T-helper 1 cell (primary cell): ENCODE measurements around the gene PROSER1.
A peak's percentile ranks its signal among the peaks of the same experiment; 100 is the strongest.
"Not testable (repeated sequence)": the region's sequence is repeated elsewhere in the genome, so short reads cannot be mapped to it uniquely, and the experiment has no call there.

Experiments
- DNase-seq, 5 donors: peaks; one replicate each; pipeline ENCODE4 v3.0.0-alpha.2; 2012 to 2020

Gene PROSER1

DNA sequence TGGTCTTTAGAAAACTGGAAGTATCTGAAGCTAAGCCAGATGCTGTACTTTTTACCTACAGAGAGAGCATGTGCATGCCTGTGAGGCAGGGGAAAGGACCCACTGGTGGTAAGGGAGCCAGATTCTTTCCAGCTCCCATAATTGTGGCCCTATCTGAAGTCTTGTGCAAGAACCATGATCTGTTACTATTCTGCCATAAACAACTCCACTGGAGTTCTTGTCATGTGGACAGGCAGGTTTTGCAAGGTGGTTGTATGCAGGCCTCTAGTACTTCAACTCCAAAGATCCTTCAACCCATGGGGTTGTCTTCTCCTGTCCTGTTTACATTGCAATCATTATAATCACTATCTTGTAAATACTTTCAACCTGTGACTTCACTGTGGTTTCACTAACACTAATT is 14.1 kb downstream of the PROSER1 start:
- DNase-seq = no peak

DNA sequence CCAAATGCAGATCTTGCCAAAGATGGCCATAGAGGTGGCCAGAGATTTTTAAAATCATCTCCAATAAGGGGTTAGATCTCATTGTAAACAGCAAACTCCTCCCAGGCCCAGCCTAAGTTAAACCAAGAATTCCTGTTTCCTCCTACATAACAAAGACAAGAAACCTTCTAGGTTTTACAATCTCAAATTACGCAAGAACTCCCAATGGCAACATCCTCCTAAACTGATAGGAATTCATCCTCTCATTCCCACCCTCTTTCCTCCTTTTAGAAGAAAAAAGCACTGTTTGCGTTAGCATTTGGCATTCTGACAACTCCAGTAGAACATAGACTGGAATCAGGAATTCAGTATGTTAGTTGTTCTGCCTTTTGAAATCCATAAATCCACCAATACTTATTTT is 14.6 kb downstream of the PROSER1 start:
- no peak for DNase-seq

DNA sequence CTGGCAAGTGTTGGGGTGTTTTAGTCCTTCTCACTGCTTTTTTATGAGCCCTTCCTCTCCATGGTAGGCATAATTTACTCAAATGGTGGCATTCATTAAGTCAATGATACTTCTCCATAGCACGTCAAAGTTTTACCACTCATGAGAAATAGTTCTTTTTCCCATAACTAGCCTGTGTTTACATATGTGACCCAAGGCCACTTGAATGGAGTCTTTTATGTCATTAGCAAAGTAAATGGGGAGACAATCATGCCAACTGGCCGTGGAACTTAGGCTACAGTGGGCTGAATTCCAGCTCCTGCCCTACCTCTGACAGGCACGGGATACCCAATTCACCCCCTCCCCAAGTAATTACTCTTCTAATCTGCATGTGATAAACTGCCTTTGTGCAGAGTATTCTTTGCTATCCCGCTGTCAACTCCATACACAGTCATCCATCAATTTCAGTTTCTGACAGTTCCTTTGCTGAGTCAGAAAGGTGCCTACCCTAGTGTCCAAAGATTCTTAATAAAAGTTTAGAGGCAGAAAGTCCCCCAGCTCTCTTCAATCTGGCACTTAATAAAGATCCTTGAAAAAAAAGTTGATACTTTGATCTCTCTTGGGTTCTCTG is 16.9 kb downstream of the PROSER1 start:
- DNase-seq = no peak

DNA sequence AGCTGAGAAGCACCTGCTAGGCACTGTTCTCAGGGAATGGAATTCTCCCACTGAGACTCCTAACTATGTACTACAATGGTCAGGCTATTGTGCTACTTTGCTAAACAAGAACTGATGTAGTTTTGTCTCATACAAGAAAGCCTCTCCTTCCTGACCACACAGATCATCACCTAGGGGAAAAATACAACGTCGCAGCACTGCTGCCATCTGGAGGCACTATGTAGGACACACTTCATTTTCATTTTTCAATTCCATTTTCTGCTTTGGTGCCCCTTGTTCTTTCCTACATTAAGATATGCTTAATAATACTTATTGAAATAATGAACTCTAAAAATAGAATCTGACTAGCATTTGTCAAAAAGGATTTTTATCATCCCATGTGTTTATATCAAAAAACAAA is 21.1 kb downstream of the PROSER1 start:
- DNase-seq = peak in 1 of 5 donors; percentile 38

DNA sequence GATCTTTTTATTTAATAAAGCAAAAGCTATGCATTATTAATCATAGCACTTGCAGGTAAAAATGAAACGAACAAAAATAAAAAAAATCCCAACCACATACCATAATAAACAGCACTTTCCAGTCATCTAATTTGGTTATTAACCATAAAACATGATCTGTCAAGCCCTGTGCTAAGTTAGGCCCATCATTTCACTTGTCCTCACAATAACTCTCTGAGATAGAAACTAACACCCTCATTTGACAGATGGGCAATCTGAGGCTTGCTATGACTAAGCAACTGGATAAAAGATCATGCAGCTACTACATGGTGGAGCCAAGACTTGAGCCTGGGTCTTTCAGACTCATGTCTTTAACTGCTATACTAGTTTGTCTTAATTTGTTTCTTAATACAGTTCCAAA is 21.8 kb downstream of the PROSER1 start:
- peak in 1 of 5 donors; percentile 35 for DNase-seq

DNA sequence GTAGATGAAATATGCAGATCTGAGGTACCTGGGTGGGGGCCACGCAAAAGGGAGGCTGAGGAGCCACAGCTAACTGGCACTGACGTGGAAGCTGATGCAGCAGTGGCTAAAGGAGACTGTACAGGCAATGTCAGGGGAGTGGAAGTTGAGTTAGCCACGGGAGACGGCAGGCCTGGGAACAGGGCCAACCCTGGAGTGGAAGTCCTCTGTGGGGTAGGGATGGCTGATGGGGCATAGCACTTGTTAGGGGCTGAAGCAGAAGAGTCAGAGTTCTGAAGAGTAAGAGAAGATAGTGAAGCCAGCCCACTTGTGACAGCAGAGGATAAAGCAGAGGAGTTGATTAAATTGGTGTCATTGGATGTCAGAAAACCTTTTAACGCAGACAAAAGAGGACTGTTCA is 24.4 kb downstream of the PROSER1 start:
- no peak for DNase-seq

DNA sequence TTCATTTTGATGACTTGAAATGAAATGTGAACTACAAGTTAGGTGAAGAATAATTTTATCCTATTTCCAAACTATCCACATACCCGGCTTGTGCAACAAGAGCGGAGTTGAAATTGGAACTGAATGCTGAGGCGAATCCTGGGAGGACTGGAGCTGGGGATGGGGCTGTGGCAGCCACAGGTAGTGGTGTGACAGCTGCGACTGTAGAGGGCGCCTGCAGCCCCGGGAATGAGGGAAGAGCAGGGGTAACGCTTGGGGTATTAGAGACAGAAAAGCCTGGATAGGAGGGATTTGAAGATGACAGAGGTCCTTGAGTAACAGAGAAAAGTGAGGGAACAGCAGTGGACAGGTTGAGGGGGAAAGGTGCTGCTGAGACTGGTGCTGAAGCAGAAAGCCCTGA is 25.3 kb downstream of the PROSER1 start:
- DNase-seq = no peak

DNA sequence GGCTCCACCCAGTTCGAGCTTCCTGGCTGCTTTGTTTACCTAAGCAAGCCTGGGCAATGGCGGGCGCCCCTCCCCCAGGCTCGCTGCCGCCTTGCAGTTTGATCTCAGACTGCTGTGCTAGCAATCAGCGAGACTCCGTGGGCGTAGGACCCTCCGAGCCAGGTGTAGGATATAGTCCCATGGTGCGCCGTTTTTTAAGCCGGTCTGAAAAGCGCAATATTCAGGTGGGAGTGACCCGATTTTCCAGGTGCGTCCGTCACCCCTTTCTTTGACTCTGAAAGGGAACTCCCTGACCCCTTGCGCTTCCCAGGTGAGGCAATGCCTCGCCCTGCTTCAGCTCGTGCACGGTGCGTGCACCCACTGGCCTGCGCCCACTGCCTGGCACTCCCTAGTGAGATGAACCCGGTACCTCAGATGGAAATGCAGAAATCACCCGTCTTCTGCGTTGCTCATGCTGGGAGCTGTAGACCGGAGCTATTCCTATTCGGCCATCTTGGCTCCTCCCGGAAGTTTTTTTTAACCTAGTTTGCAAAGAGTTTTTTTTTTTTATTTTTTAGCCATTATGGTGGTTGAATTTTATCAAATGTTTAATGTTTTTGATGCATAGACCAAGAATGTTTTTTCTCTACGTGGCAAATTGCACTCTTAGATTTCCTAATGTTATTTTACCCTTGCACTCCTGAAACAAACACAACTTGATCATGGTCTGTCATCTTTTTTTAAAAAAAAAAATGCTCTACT is 31.3 kb downstream of the PROSER1 start:
- DNase-seq = not testable (repeated sequence)

DNA sequence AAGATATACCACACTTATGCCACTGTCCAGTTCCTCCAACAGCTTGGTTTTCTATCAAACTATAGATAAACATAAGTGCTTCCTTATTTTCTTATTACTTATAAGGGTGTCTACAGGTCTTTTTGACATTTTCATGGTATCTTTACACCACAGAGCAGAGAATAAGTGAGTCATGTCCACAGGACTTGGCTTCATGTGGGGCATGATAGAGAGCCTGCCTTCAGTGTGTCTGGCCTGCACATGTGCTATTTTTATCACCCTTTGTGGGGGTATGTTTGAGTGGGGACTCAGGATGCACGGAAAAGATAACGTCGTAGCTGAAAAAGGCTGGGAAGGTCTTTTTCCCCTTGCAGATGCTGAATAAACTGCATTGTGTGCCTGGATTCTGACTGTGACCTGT is 39.1 kb downstream of the PROSER1 start:
- no peak for DNase-seq

DNA sequence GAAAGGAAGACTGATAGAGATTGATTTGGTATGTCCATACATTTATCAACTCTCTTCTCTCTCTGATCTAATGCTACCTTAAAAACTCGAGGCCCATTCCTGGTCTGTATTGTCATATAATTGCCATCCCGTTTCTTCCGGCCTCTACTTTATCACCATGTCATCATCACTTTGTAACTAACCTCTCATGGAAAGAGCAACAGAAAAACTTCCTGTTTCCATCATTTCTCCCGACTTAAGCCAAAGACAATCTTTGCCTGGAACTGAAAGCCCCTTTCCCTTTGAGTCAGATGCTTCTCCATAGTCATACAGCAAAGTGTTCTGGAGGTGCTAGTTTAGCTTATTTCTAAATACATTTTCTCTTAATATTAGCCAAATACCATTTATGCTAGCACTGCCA is 44.5 kb downstream of the PROSER1 start:
- no peak for DNase-seq

DNA sequence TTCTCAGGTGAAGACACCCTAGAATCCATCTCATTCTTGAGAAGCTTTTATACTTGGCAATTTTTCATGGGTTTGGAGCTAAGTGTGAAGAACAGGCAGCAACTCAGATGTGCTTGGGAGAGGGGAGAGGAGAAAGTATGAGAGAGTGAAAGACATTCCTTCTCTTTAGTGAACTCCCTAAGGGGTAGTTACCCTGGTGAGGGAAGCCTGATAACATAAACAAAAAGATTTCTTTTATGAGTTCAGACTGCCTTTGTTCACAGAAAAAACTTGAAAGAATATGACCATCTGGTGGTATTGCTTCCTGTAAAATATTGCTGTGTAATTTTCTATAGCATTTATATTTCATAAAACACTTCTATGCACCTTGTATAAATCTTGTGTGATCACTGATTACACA is 47.2 kb downstream of the PROSER1 start, which contains the start of gene STOML3:
Gene STOML3 (minus strand): TSS at position 139 of the 400 bp plus-strand sequence. CDS start 110 bp downstream, at position 29.
- no peak for DNase-seq

DNA sequence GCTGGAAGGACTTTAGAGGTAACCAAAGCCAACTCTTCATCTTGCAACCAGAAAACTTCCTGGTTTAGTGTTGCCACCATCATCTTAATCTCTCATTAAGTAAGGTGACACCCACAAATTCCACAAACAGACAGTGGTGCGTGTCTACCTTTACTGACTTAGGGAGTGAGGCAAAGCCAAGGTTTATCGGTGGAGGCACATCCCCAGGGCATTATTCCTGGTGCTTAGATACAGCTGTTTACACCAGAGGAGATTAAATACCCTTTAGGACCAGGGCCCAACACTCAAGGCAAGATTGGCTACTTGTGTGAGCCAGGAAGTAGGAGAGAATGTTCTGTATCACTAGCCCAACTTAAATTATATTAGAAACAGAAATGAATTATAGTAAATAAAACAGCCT is 56.8 kb downstream of the PROSER1 start:
- DNase-seq = no peak

DNA sequence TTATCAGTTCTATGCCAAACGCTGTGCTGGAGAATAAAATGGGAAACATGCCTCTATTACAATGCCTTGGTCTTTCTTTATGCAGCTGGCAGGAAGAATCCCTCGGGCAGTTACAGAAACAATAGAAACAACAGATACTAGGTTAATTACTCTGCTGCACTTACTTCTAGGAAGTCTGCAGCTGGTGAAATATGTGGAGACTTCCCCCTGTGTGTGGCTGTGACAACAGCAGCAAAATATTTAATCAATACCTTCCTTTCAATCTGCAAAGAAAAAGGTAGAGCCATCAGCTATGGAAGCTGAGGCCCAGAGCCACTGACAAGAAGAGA is 57.2 kb downstream of the PROSER1 start:
- no peak for DNase-seq

DNA sequence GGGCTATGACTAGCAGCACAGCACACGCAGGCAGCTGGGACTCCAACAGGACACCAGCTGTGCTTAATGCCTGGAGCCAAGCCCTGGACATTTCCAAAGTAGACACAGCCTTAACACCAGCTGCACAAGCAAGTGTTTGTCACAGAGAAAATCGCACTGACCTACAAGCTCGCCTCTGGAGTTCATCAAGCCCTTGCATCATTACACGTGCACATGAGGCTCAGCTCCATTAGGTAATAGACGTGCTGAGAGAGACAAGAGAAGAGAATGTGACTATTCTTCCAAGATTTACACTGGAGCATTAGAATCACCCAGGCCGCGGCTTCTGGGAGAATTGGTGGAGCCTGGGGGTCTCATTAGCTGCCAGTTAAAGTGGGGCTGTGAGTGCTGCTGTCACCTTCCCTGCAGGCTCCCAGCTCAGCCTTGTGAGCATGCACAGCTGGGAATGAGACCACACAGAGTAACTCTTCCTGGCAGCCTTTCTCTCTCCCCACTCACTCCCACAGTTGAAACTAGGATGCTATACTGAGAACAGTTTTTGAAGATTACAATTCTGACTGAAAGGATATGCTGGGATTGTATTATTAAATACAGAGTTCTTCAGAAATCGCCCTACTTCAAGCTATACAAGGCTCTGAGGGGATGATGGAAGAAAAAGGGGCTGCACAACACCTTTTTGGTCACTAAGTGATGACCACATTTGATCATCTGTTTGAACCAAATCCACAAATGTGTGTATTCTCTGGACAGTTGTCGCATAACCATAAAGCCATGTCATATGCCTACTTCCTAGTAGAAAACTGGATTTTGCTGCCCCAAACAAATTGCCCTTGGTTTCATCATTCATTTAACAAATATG is 57.8 kb downstream of the PROSER1 start:
- no peak for DNase-seq

DNA sequence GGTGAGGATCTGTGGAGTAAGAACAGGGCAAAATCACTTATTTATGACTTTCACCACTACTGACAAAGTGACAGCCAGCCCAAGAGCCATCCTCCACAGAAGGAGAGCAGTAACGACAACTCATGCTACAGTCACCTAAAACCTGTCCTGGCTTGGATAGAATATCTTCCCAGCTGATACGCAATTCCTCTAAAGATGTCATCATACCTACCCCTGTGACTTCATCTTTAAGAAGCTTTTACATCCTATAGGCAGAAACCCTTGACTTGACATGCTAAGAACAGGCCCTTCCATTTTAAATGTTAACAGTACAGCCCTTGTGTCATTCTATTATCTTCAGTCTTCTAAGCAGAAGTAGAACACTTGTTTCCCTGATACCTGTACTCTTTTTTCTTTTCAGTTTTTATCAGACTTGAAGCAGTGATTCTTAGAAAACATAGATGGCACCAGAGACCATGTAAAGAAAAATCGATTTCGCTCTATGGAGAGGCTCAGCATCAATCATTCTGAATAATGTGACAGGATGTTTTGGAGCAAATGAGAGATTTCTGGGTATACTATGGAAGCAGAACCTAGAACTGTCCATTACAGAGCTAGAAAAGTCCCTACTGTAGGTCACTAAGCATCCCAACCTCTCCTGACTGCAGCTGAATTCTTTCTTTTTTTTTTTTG is 67.4 kb downstream of the PROSER1 start:
- no peak for DNase-seq

DNA sequence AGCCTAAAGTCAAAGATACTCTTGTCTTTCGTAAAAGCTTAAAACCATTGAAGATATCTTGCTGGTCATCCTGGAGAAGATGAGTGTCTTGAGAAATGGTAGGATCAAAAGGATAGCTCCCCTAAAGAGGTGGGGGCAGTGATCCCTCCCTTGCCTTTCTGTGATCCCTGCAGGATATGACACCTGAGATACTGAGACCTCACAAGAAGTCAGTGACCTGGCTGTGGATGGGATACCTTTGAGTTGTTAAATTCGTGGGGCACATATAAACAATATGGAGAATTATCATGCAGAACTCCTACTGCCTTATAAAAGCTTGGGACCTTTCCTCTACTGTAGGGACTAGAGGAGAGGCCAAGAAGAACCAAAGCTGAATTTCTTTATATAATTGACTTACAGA is 68.7 kb downstream of the PROSER1 start:
- DNase-seq = no peak

DNA sequence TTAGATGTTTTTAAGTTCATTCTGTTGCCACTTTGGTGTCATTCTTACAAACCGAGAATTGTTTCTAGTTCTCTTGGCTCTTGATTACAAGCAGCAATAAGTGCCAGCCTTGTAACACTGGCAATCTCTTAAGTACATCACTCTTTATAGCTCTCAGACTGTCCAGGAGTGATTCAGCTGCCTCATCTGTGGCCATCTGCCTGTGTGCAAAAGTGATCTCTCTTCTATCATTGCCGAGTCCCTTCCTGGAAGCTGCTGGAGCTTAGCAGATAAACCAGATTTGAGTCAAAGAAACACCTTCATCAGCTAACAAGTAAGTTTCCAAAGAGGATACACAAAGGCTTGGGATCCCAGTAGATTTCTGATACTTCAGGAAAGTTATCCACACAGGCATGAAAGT is 70.4 kb downstream of the PROSER1 start:
- no peak for DNase-seq

DNA sequence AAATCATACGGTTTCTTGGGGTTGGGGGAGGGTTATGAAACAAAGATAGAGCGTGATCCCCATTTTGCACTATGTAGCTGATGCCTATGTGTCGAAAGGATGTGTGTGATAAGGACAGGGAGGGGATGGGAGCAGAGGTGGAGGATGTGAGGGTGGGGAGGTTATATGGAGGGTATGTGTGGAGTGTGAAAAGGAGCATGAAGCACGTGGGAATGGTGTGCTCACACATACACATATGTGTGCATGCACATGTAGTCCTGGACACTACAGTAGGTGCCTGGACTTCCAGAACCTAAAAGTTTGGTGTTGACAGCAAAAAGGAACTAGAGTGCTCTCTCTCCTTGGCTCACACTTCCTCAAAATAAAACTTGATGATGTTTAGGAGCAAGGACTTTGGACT is 72.6 kb downstream of the PROSER1 start:
- no peak for DNase-seq

DNA sequence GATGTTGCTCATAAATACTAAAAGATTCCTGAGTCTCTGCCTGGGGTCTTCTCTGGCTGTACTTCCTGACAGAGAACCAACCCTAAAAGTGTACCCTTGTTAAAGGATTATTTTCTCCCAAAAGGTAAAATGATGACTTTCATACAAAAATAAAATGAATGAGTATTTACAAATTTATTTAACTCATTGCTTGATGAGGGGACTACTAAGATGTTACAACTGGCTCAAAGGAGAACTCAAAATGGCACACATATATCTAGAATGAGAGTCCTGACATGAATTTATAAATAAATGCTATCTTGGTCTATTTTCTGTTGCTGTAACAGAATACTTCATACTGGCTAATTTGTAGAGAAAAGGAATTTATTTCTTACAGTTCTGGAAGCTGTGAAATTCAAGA is 77.7 kb downstream of the PROSER1 start:
- no peak for DNase-seq
